Suprapubic skin (tissue), 4 donors: ENCODE results near the gene LRP1B.

Experiments
- CTCF ChIP-seq, 2 donors: fragments of 200-600 bp in 1 of 2; fragments of 450-650 bp in 1 of 2; sonication (generic) in 1 of 2; IDR thresholded peaks; one replicate each; pipeline ENCODE4 v1.5.1; 2016 to 2019; ENCODE audit warnings: antibody characterized with exemption in 2 of 2, mild to moderate bottlenecking in 1 of 2, moderate library complexity in 1 of 2
- EP300 ChIP-seq: sonication (generic); formaldehyde crosslinking; IDR thresholded peaks from one replicate; pipeline ENCODE4 v1.6.1; 2017; ENCODE audit warnings: antibody characterized with exemption
- POLR2A ChIP-seq, 2 donors: fragments of 450-650 bp; IDR thresholded peaks; one replicate each; pipeline ENCODE4 v1.6.1; 2017; ENCODE audit warnings: antibody characterized with exemption in 2 of 2, mild to moderate bottlenecking in 2 of 2, moderate library complexity in 2 of 2
- POLR2AphosphoS5 ChIP-seq, 3 donors: sonication (generic); formaldehyde crosslinking; IDR thresholded peaks; one replicate each; pipeline ENCODE4 v1.6.1; 2017; ENCODE audit warnings: antibody characterized with exemption in 3 of 3

- TF ChIP-seq EP300 = no peak
- no peak for TF ChIP-seq POLR2A (IDR thresholded peaks at IDR 0.05)
- TF ChIP-seq CTCF (IDR thresholded peaks at IDR 0.05) = no peak
- TF ChIP-seq POLR2AphosphoS5 (IDR thresholded peaks at IDR 0.05) = no peak
Measured at GRCh38 chr2:141647353-141647752, 483.5 kb downstream of the LRP1B start.
